ENCODE results near the gene DHX40.

- TF ChIP-seq FOXP2 (optimal IDR thresholded peaks at IDR 0.05; ENCODE audit: borderline replicate concordance, extremely low read depth, extremely low read length, insufficient read depth) (no peak), POLR2AphosphoS5 (IDR thresholded peaks at IDR 0.05; ENCODE audit: low read depth, low read length) (no peak)
Measured at GRCh38 chr17:59550703-59551102, 14.7 kb upstream of the DHX40 start.
